ENCODE results near the gene ANKMY1.

GRCh38 chr2:240582781-240583180, 25.0 kb upstream of the ANKMY1 start:
- no peak for TF ChIP-seq POLR2A (IDR thresholded peaks at IDR 0.05; ENCODE audit: extremely low read depth, insufficient read length)
- TF ChIP-seq, protein P1, sequence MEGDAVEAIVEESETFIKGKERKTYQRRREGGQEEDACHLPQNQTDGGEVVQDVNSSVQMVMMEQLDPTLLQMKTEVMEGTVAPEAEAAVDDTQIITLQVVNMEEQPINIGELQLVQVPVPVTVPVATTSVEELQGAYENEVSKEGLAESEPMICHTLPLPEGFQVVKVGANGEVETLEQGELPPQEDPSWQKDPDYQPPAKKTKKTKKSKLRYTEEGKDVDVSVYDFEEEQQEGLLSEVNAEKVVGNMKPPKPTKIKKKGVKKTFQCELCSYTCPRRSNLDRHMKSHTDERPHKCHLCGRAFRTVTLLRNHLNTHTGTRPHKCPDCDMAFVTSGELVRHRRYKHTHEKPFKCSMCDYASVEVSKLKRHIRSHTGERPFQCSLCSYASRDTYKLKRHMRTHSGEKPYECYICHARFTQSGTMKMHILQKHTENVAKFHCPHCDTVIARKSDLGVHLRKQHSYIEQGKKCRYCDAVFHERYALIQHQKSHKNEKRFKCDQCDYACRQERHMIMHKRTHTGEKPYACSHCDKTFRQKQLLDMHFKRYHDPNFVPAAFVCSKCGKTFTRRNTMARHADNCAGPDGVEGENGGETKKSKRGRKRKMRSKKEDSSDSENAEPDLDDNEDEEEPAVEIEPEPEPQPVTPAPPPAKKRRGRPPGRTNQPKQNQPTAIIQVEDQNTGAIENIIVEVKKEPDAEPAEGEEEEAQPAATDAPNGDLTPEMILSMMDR (IDR thresholded peaks at IDR 0.05; ENCODE audit: low read depth, low read length), result no peak
- TF ChIP-seq, protein P2, sequence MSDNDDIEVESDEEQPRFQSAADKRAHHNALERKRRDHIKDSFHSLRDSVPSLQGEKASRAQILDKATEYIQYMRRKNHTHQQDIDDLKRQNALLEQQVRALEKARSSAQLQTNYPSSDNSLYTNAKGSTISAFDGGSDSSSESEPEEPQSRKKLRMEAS (IDR thresholded peaks at IDR 0.05; ENCODE audit: low read depth, low read length), result no peak

Measured in NB4 (cell line).